ENCODE data around the gene MAML2. TPM values are rescaled to one million over a fixed set of nuclear protein-coding genes. Genes with fewer than 3 reads are reported as not detected.

Gene MAML2
- total and polyA plus RNA-seq, 10 donors = 2.7 to 43.4 (median 27.2) TPM

DNA sequence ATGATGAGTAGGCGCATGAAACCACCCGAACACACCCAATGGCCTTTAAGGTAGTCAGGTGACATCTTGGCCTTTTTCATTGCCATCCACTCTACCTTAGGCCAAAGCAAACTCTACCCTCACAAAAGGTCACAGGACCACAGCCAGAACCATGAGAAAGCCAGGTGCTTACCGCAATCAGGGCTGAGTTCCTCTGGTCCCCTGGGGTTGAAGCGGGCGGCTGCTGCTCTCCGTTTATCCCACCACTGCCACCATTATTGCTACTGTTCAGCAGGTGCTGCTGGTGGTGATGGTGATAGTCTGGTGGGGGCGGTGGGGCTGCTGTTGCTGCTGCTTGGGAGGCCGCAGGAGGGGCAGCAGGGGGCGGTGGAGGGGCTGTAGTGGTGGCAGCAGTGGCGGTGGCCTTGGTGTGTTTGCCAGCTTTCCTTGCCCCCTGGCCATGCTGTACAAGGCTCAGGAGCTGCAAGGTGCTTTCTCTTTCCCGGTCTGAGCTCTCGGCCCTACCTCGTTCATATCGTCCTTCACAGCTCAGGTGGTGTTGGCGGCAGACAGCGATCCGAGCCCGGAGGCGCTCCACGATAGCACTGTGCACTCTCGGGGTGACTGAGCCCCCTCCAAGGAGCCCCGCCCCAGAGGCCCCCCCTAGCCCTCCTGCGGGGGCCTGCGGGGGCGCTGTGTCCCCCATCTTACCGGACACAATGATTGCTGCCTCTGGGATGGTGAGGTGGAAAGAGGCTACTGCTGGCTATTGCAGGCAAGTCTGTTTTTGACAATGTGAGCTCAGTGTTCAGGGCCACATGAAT, 1.6 kb downstream of the MAML2 start:
- intact Hi-C loops (cut with DNase I; ENCODE audit: low total_unique reads) = loop anchor here (5.0 kb wide), 1 partner anchor 289 kb away; no protein-coding TSS in a partner anchor
- peak; percentile 91 for DNase-seq
- Histone ChIP-seq H3K4me3 (peak overlapping the region; percentile 55 to 84 (median 72)), H3K4me1 (peaks cover 33 to 69% (median 55%) of the 10 kb centered on the region in 6 donors), H3K36me3 (no peaks in the 10 kb centered on the region), H3K27ac (peak overlapping the region; percentile 71 to 90 (median 84)), H3K9me3 (no peaks in the 10 kb centered on the region), H3K27me3 (replicated peaks in 1 of 7) (no peaks in the 10 kb centered on the region)
- WGBS, 5 donors = 7 to 32% (median 14%) methylated on average over 20 to 26 of the region's 26 CpGs
- TF ChIP-seq, protein P1, sequence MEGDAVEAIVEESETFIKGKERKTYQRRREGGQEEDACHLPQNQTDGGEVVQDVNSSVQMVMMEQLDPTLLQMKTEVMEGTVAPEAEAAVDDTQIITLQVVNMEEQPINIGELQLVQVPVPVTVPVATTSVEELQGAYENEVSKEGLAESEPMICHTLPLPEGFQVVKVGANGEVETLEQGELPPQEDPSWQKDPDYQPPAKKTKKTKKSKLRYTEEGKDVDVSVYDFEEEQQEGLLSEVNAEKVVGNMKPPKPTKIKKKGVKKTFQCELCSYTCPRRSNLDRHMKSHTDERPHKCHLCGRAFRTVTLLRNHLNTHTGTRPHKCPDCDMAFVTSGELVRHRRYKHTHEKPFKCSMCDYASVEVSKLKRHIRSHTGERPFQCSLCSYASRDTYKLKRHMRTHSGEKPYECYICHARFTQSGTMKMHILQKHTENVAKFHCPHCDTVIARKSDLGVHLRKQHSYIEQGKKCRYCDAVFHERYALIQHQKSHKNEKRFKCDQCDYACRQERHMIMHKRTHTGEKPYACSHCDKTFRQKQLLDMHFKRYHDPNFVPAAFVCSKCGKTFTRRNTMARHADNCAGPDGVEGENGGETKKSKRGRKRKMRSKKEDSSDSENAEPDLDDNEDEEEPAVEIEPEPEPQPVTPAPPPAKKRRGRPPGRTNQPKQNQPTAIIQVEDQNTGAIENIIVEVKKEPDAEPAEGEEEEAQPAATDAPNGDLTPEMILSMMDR (IDR thresholded peaks at IDR 0.05 in 8 of 11, conservative IDR thresholded peaks at IDR 0.05 in 3 of 11) = peak in 10 of 11 experiments; percentile 18 to 66 (median 39)
- peak in 1 of 3 donors; percentile 14 for TF ChIP-seq POLR2A (IDR thresholded peaks at IDR 0.05)
- TF ChIP-seq POLR2AphosphoS5 (IDR thresholded peaks at IDR 0.05) = peak; percentile 57 to 77 (median 73)

DNA sequence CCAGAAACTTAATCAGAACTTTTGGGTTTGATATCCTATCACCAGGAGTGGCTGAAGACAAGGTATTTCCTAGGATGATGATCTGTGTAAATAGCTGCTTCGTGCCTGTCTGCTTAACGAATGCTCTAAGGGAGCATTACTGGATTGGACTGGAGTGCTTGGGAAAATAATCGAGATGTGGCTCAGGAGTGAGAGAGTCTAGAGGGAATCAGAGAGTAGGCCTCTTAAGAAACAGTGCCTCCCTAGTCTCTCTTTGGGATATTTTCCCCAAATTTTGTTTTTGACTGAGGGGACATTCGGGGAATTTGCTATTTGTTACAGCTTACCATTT, 2.5 kb downstream of the MAML2 start:
- no peaks in the 10 kb centered on the region for H3K27me3 ChIP-seq (replicated peaks in 1 of 7)
- DNase-seq = no peak
- 67 to 80% (median 73%) methylated on average over 4 of the region's 4 CpGs for WGBS, 5 donors
- H3K27ac ChIP-seq = peak overlapping the region; percentile 71 to 90 (median 84)
- intact Hi-C loops (cut with DNase I; ENCODE audit: low total_unique reads) = loop anchor here (5.0 kb wide), 1 partner anchor 288 kb away; no protein-coding TSS in a partner anchor
- TF ChIP-seq POLR2A (IDR thresholded peaks at IDR 0.05) = no peak
- TF ChIP-seq, protein P1 (IDR thresholded peaks at IDR 0.05 in 8 of 11, conservative IDR thresholded peaks at IDR 0.05 in 3 of 11) = no peak
- no peak for TF ChIP-seq POLR2AphosphoS5 (IDR thresholded peaks at IDR 0.05)
- H3K9me3 ChIP-seq = no peaks in the 10 kb centered on the region
- H3K4me1 ChIP-seq = peaks cover 33 to 78% (median 64%) of the 10 kb centered on the region in 6 donors
- peak overlapping the region; percentile 55 to 84 (median 72) for H3K4me3 ChIP-seq
- peaks cover 0 to 5% (median 0%) of the 10 kb centered on the region in 6 donors for H3K36me3 ChIP-seq

DNA sequence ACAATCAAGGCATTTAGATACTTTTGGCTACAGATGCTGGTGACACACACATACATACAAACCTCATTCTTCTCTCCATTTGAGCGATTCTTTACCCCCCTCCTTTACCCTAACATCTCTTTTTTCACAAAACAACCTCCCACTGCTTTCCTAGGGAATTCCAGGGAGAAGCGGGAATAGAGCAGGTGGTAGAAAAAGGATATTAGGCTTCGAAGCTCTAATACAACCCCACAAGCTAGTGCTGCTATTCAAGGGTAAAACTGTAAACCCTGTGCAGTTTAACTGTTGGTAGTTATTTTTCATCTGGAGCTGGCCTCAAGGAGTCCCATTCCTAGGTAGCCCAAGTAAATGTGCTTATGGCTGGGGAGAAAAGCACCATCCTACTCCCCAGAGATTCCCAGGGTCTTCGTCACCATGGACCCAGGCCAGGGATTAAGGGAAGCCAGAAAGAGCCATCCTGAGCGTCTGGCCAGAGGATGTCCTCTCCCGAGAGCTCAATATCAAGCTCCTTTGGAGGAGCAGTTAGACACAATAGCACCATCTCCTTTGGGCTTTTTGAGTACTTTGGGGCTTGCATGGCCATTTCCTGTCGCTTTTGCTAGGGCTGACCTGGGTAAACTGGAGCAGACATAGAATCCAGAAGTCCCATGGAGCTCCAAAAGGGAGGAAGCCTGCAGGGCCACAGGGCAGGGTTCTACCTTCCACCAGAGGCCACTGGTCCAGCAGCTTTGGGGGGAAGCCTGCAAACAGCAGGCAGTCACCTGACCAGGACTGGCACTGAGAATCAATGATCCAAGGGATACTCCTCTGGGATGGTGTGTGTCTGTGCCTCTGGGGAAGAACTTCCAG, 3.1 kb downstream of the MAML2 start:
- Histone ChIP-seq H3K27me3 (replicated peaks in 1 of 7) (no peaks in the 10 kb centered on the region), H3K36me3 (peaks cover 0 to 11% (median 0%) of the 10 kb centered on the region in 6 donors), H3K4me3 (peak overlapping the region; percentile 55 to 84 (median 72)), H3K9me3 (no peaks in the 10 kb centered on the region), H3K27ac (peak overlapping the region; percentile 71 to 90 (median 84)), H3K4me1 (peaks cover 33 to 84% (median 69%) of the 10 kb centered on the region in 6 donors)
- 50 to 71% (median 64%) methylated on average over 7 of the region's 7 CpGs for WGBS, 5 donors
- intact Hi-C loops (cut with DNase I; ENCODE audit: low total_unique reads) = loop anchor here (5.0 to 10.0 kb wide), 2 partner anchors 65 to 288 kb away; no protein-coding TSS in a partner anchor
- TF ChIP-seq POLR2AphosphoS5 (IDR thresholded peaks at IDR 0.05) = no peak
- no peak for DNase-seq

DNA sequence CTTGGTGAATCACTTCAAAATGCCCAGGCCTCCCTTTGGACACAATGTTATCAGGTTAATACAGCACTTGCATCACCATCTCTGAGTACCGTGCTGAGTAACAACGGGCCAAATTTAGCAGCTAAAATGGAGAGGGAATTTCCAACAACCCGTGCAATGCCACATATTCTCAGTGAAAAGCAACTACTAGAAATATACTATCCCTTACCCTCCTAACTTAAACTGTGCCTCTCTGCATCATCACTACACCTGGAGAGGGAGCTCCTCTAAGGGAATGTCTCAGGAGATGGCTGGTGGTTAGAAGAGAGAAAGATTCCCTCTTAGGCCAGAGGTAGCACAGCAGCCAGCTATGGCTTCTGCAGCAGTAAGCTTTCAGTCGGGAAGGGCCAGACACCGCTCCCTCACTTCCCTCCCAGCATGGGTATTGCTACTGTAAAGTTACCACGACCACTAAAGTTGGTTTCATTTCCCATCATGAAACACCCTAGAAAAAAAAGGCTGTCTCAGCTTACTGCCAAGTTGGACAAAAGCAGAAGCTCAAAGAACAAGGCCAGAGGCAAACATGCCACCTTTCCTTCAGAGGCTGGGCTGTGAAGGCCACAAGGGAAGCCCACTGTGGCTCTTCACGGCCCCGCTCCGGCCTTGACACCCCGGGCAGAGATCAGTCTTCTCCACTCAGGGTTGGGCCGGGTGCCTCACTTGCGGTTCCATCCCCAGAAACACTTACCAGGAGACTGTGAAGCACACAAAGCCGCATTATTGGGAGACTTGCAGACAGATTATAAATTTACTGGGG, 3.9 kb downstream of the MAML2 start:
- DNase-seq = peak; percentile 85
- Histone ChIP-seq H3K9me3 (no peaks in the 10 kb centered on the region), H3K4me1 (peaks cover 33 to 91% (median 73%) of the 10 kb centered on the region in 6 donors), H3K27me3 (replicated peaks in 1 of 7) (no peaks in the 10 kb centered on the region), H3K4me3 (peak overlapping the region; percentile 12 to 84 (median 70)), H3K27ac (peak overlapping the region; percentile 71 to 90 (median 84)), H3K36me3 (peaks cover 0 to 17% (median 0%) of the 10 kb centered on the region in 6 donors)
- 7 to 21% (median 9%) methylated on average over 13 of the region's 13 CpGs for WGBS, 5 donors
- TF ChIP-seq POLR2A (IDR thresholded peaks at IDR 0.05) (no peak), POLR2AphosphoS5 (IDR thresholded peaks at IDR 0.05) (peak; percentile 46 to 71 (median 62))
- intact Hi-C loops (cut with DNase I; ENCODE audit: low total_unique reads) = loop anchor here (10.0 kb wide), 1 partner anchor 64 kb away; no protein-coding TSS in a partner anchor

All from spleen (tissue), 11 donors.